GM12892 (cell line): Measurements from ENCODE around the gene FGFR2.

Source experiments
- DNase-seq: peaks from one replicate; pipeline ENCODE4 v3.0.0; 2011; ENCODE audit not compliant: insufficient read length
- FAIRE-seq: peaks from 2 replicates; lab custom pipeline; 2011; peaks lifted over from hg19 to GRCh38; lab: Jason Lieb, UNC
- POLR2A ChIP-seq: IDR thresholded peaks from 2 replicates; pipeline ENCODE4 v1.6.1; 2011; ENCODE audit warnings: low read depth, low read length, control low read depth
- POLR2AphosphoS5 ChIP-seq: IDR thresholded peaks from 2 replicates; pipeline ENCODE4 v1.6.1; 2011; ENCODE audit warnings: low read depth, low read length, control low read depth
- TAF1 ChIP-seq: IDR thresholded peaks from 2 replicates; pipeline ENCODE4 v1.6.1; 2011; ENCODE audit warnings: low read depth, mild to moderate bottlenecking, control low read depth, low read length, borderline replicate concordance

FGFR2 gene

GRCh38 chr10:121624836-121625486 lies 26.7 kb upstream of the FGFR2 start:
- no peak for FAIRE-seq
- no peak for DNase-seq
- no peak for TF ChIP-seq POLR2AphosphoS5
- no peak for TF ChIP-seq POLR2A
- no peak for TF ChIP-seq TAF1

- FAIRE-seq (no peak), DNase-seq (no peak)
- TF ChIP-seq TAF1 (no peak), POLR2AphosphoS5 (no peak), POLR2A (no peak)
Observed at GRCh38 chr10:121618906-121619305, 20.7 kb upstream of the FGFR2 start.

- TF ChIP-seq POLR2AphosphoS5 (no peak), TAF1 (no peak), POLR2A (no peak)
- FAIRE-seq = no peak
Observed at GRCh38 chr10:121617176-121617575, 18.9 kb upstream of the FGFR2 start.

GRCh38 chr10:121616291-121616690 lies 18.0 kb upstream of the FGFR2 start:
- no peak for DNase-seq
- FAIRE-seq = no peak
- no peak for TF ChIP-seq POLR2A
- no peak for TF ChIP-seq POLR2AphosphoS5

More at GRCh38 chr10:121617176-121617575, 18.9 kb upstream of the FGFR2 start:
- no peak for DNase-seq

- DNase-seq = no peak
- no peak for FAIRE-seq
- TF ChIP-seq POLR2AphosphoS5 = no peak
- TF ChIP-seq TAF1 = no peak
- TF ChIP-seq POLR2A = no peak
Observed at GRCh38 chr10:121615836-121616235, 17.6 kb upstream of the FGFR2 start.

- no peak for TF ChIP-seq TAF1
- no peak for DNase-seq
- FAIRE-seq = no peak
Observed at GRCh38 chr10:121615435-121615793, 17.2 kb upstream of the FGFR2 start.

- DNase-seq (no peak), FAIRE-seq (no peak)
- no peak for TF ChIP-seq POLR2AphosphoS5
- no peak for TF ChIP-seq TAF1
- no peak for TF ChIP-seq POLR2A
Observed at GRCh38 chr10:121614613-121615434, 16.6 kb upstream of the FGFR2 start.

- FAIRE-seq = no peak
- no peak for DNase-seq
Observed at GRCh38 chr10:121613456-121613855, 15.2 kb upstream of the FGFR2 start.

GRCh38 chr10:121611393-121612159 lies 13.3 kb upstream of the FGFR2 start:
- no peak for FAIRE-seq
- no peak for DNase-seq
- TF ChIP-seq POLR2A = no peak
- no peak for TF ChIP-seq TAF1
- TF ChIP-seq POLR2AphosphoS5 = no peak

More at GRCh38 chr10:121613456-121613855, 15.2 kb upstream of the FGFR2 start:
- TF ChIP-seq TAF1 (no peak), POLR2A (no peak), POLR2AphosphoS5 (no peak)

- FAIRE-seq (no peak), DNase-seq (no peak)
- TF ChIP-seq POLR2AphosphoS5 (no peak), TAF1 (no peak), POLR2A (no peak)
Observed at GRCh38 chr10:121610798-121611323, 12.6 kb upstream of the FGFR2 start.
